Measurements from ENCODE around the gene DNAJC4. TPM values are rescaled to one million over a fixed set of nuclear protein-coding genes. Genes with fewer than 3 reads are reported as not detected.

The DNAJC4 gene
- total RNA-seq, 1 donor from 2014 or later, result 43.6 TPM

GRCh38 chr11:64238076-64238475, 7.7 kb downstream of the DNAJC4 start:
- no peaks in the 10 kb centered on the region for H3K27me3 Mint-ChIP-seq (ENCODE audit: low read depth)
- no peak overlapping the region for H3K4me3 Mint-ChIP-seq
- no peaks in the 10 kb centered on the region for H3K9me3 Mint-ChIP-seq
- no peak for TF ChIP-seq CTCF (IDR thresholded peaks at IDR 0.05; ENCODE audit: unreplicated experiment)
- peaks cover 3% of the 10 kb centered on the region for H3K36me3 Mint-ChIP-seq
- no peak for DNase-seq (ENCODE audit: low spot score in 2 of 2, unreplicated experiment in 2 of 2)
- H3K4me1 Mint-ChIP-seq, result peaks cover 25% of the 10 kb centered on the region
- peak overlapping the region; percentile 30 for H3K27ac Mint-ChIP-seq

- DNase-seq (ENCODE audit: low spot score in 2 of 2, unreplicated experiment in 2 of 2), result no peak
- peak overlapping the region; percentile 30 for H3K27ac Mint-ChIP-seq
- no peaks in the 10 kb centered on the region for H3K27me3 Mint-ChIP-seq (ENCODE audit: low read depth)
- peaks cover 3% of the 10 kb centered on the region for H3K36me3 Mint-ChIP-seq
- H3K4me3 Mint-ChIP-seq, result no peak overlapping the region
- no peak for TF ChIP-seq CTCF (IDR thresholded peaks at IDR 0.05; ENCODE audit: unreplicated experiment)
- peaks cover 28% of the 10 kb centered on the region for H3K4me1 Mint-ChIP-seq
- H3K9me3 Mint-ChIP-seq, result no peaks in the 10 kb centered on the region
Observed at GRCh38 chr11:64238999-64239398, 8.7 kb downstream of the DNAJC4 start.

GRCh38 chr11:64239662-64240434, 9.5 kb downstream of the DNAJC4 start:
- H3K4me1 Mint-ChIP-seq, result peaks cover 28% of the 10 kb centered on the region
- H3K9me3 Mint-ChIP-seq, result no peaks in the 10 kb centered on the region

GRCh38 chr11:64240435-64241240, 10.3 kb downstream of the DNAJC4 start, which contains the start of gene FKBP2:
Gene FKBP2 (plus strand): TSS chr11:64241095. CDS start chr11:64242388, 1,293 bp downstream.
- Mint-ChIP-seq H3K4me1 (peaks cover 23% of the 10 kb centered on the region), H3K36me3 (peaks cover 3% of the 10 kb centered on the region), H3K9me3 (no peaks in the 10 kb centered on the region), H3K27me3 (ENCODE audit: low read depth) (no peaks in the 10 kb centered on the region), H3K4me3 (peak within 1 kb of the TSS; percentile 90), H3K27ac (peak within 1 kb of the TSS; percentile 100)
- no peak for TF ChIP-seq CTCF (IDR thresholded peaks at IDR 0.05; ENCODE audit: unreplicated experiment)
- peak; percentile 97 to 98 for DNase-seq (ENCODE audit: low spot score in 2 of 2, unreplicated experiment in 2 of 2)

More at GRCh38 chr11:64239662-64240434, 9.5 kb downstream of the DNAJC4 start:
- Mint-ChIP-seq H3K4me3 (peak overlapping the region; percentile 90), H3K36me3 (peaks cover 3% of the 10 kb centered on the region), H3K27me3 (ENCODE audit: low read depth) (no peaks in the 10 kb centered on the region), H3K27ac (peak overlapping the region; percentile 100)
- no peak for TF ChIP-seq CTCF (IDR thresholded peaks at IDR 0.05; ENCODE audit: unreplicated experiment)
- no peak for DNase-seq (ENCODE audit: low spot score in 2 of 2, unreplicated experiment in 2 of 2)

GRCh38 chr11:64241241-64241490, 10.8 kb downstream of the DNAJC4 start:
- peaks cover 26% of the 10 kb centered on the region for H3K4me1 Mint-ChIP-seq
- no peak for TF ChIP-seq CTCF (IDR thresholded peaks at IDR 0.05; ENCODE audit: unreplicated experiment)
- H3K27me3 Mint-ChIP-seq (ENCODE audit: low read depth), result no peaks in the 10 kb centered on the region
- peak in 1 of 2 experiments; percentile 100 for DNase-seq (ENCODE audit: low spot score in 2 of 2, unreplicated experiment in 2 of 2)
- peak overlapping the region; percentile 100 for H3K27ac Mint-ChIP-seq
- H3K9me3 Mint-ChIP-seq, result no peaks in the 10 kb centered on the region
- peaks cover 3% of the 10 kb centered on the region for H3K36me3 Mint-ChIP-seq
- H3K4me3 Mint-ChIP-seq, result peak overlapping the region; percentile 90

All from mesothelial cell of epicardium (in vitro differentiated cells).